ENCODE data around the gene TPPP2. TPM values are rescaled to one million over a fixed set of nuclear protein-coding genes. Genes with fewer than 3 reads are reported as not detected.

TPPP2 gene
- total RNA-seq, 1 donor from 2014 or later: not detected

- ChIA-PET POLR2A (interaction anchor here (0.9 to 2.5 kb wide), 5 partner anchors 18 to 89 kb away, joined by 3 to 19 read pairs (median 5); partner anchors contain the start of gene ARHGEF40), CTCF (interaction anchor here (0.9 to 12.2 kb wide), 28 partner anchors 9 to 541 kb away, joined by 3 to 257 read pairs (median 7); partner anchors contain the start of genes ARHGEF40, NDRG2, RNASE13 and RNASE7)
- no peak for TF ChIP-seq CTCF (IDR thresholded peaks at IDR 0.05)
- H3K27ac Mint-ChIP-seq: no peak overlapping the region
- H3K4me1 Mint-ChIP-seq: no peaks in the 10 kb centered on the region
- H3K27me3 Mint-ChIP-seq: peaks cover 38% of the 10 kb centered on the region
- no peak for ATAC-seq (ENCODE audit: low read depth)
- peaks cover 8% of the 10 kb centered on the region for H3K36me3 Mint-ChIP-seq (ENCODE audit: low read depth)
- H3K4me3 Mint-ChIP-seq: no peak overlapping the region
- intact Hi-C loops (cut with micrococcal nuclease): no loop called here
- H3K9me3 Mint-ChIP-seq: no peaks in the 10 kb centered on the region
- no peak for DNase-seq
Observed at GRCh38 chr14:21015312-21015711, 14.7 kb upstream of the TPPP2 start.

GRCh38 chr14:21016413-21017190 lies 13.4 kb upstream of the TPPP2 start:
- ATAC-seq (ENCODE audit: low read depth) (no peak), DNase-seq (no peak)
- Mint-ChIP-seq H3K27me3 (peaks cover 36% of the 10 kb centered on the region), H3K9me3 (no peaks in the 10 kb centered on the region), H3K4me1 (no peaks in the 10 kb centered on the region), H3K36me3 (ENCODE audit: low read depth) (peaks cover 8% of the 10 kb centered on the region), H3K27ac (no peak overlapping the region), H3K4me3 (no peak overlapping the region)
- no peak for TF ChIP-seq CTCF (IDR thresholded peaks at IDR 0.05)
- intact Hi-C loops (cut with micrococcal nuclease): no loop called here
- ChIA-PET CTCF (interaction anchor here (0.7 to 12.2 kb wide), 8 partner anchors 19 to 90 kb away, joined by 3 to 257 read pairs (median 26); partner anchors contain the start of genes RNASE7, TMEM253 and ZNF219), POLR2A (no interaction called here)

GRCh38 chr14:21017528-21018245 lies 12.3 kb upstream of the TPPP2 start:
- POLR2A ChIA-PET: no interaction called here
- H3K36me3 Mint-ChIP-seq (ENCODE audit: low read depth): peaks cover 8% of the 10 kb centered on the region
- H3K9me3 Mint-ChIP-seq: no peaks in the 10 kb centered on the region
- TF ChIP-seq CTCF (IDR thresholded peaks at IDR 0.05): no peak
- intact Hi-C loops (cut with micrococcal nuclease): no loop called here
- no peak for DNase-seq
- H3K4me3 Mint-ChIP-seq: no peak overlapping the region
- no peak for ATAC-seq (ENCODE audit: low read depth)
- CTCF ChIA-PET: interaction anchor here (1.0 to 12.2 kb wide), 8 partner anchors 12 to 89 kb away, joined by 3 to 257 read pairs (median 4); partner anchors contain the start of genes ARHGEF40, RNASE7, TMEM253 and ZNF219
- H3K27ac Mint-ChIP-seq: no peak overlapping the region
- peaks cover 40% of the 10 kb centered on the region for H3K27me3 Mint-ChIP-seq
- H3K4me1 Mint-ChIP-seq: no peaks in the 10 kb centered on the region

- DNase-seq: no peak
- CTCF ChIA-PET: interaction anchor here (1.0 to 12.2 kb wide), 9 partner anchors 13 to 88 kb away, joined by 3 to 257 read pairs (median 3); partner anchors contain the start of genes ARHGEF40, RNASE7, TMEM253 and ZNF219
- no peak for TF ChIP-seq CTCF (IDR thresholded peaks at IDR 0.05)
- H3K27ac Mint-ChIP-seq: no peak overlapping the region
- peaks cover 2% of the 10 kb centered on the region for H3K4me1 Mint-ChIP-seq
- intact Hi-C loops (cut with micrococcal nuclease): no loop called here
- ATAC-seq (ENCODE audit: low read depth): no peak
- peaks cover 8% of the 10 kb centered on the region for H3K36me3 Mint-ChIP-seq (ENCODE audit: low read depth)
- no peak overlapping the region for H3K4me3 Mint-ChIP-seq
- POLR2A ChIA-PET: no interaction called here
- H3K9me3 Mint-ChIP-seq: no peaks in the 10 kb centered on the region
- H3K27me3 Mint-ChIP-seq: peaks cover 41% of the 10 kb centered on the region
Observed at GRCh38 chr14:21018286-21018685, 11.7 kb upstream of the TPPP2 start.

Measured in activated B cell treated with CpG ODN at 0.5 μM for 24 hours (primary cell).